MM.1S (cell line): ENCODE results near the gene CALM1.

Experiments used
- EZH2 ChIP-seq: fragments of 300-600 bp; sonication (generic); optimal IDR thresholded peaks from 2 replicates; pipeline ENCODE3; 2017; ENCODE audit warnings: low read depth, mild to moderate bottlenecking, antibody characterized with exemption, low read length, mixed read lengths
- EZH2phosphoT487 ChIP-seq: fragments of 300-600 bp; sonication (generic); IDR thresholded peaks from 2 replicates; pipeline ENCODE4 v1.6.1; 2018; ENCODE audit warnings: antibody characterized with exemption, low read length
- TF ChIP-seq, protein P1 (sequence below): fragments of 300-600 bp; sonication (generic); IDR thresholded peaks from 2 replicates; pipeline ENCODE4 v1.5.1; 2016; ENCODE audit warnings: antibody characterized with exemption, low read length, mixed read lengths

DNA sequence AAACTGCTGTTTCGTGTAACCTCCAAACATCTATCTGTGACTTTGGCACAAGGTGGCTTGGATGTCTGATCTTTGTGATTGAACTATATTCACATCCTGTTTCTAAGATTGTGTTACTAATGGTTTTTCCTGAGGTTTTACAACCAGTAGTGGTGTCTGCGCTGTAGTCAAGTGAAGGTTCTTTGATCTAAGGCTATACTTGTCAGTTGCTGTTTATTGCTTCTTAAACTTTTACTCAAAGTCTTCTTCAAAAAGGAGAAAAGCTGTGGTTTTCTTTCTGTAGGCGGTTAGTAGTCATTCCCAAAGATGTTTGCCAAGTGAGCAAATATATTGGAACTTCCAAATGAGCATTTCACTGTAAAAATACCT, 12.3 kb upstream of the CALM1 start:
- TF ChIP-seq, protein P1, sequence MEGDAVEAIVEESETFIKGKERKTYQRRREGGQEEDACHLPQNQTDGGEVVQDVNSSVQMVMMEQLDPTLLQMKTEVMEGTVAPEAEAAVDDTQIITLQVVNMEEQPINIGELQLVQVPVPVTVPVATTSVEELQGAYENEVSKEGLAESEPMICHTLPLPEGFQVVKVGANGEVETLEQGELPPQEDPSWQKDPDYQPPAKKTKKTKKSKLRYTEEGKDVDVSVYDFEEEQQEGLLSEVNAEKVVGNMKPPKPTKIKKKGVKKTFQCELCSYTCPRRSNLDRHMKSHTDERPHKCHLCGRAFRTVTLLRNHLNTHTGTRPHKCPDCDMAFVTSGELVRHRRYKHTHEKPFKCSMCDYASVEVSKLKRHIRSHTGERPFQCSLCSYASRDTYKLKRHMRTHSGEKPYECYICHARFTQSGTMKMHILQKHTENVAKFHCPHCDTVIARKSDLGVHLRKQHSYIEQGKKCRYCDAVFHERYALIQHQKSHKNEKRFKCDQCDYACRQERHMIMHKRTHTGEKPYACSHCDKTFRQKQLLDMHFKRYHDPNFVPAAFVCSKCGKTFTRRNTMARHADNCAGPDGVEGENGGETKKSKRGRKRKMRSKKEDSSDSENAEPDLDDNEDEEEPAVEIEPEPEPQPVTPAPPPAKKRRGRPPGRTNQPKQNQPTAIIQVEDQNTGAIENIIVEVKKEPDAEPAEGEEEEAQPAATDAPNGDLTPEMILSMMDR: no peak
- TF ChIP-seq EZH2 (no peak), EZH2phosphoT487 (no peak)
